Mesothelial cell of epicardium (in vitro differentiated cells): Measurements from ENCODE around the gene LDAH. TPM values are rescaled to one million over a fixed set of nuclear protein-coding genes. Genes with fewer than 3 reads are reported as not detected.

Experiments used
- DNase-seq, 2 experiments: peaks; one replicate each; pipeline ENCODE4 v3.0.0; 2021; ENCODE audit warnings: low spot score in 2 of 2; ENCODE audit not compliant: unreplicated experiment in 2 of 2
- H3K27ac Mint-ChIP-seq: 2 replicates; pipeline ENCODE4 v1.8.0; 2021; ENCODE audit warnings: mixed read lengths
- H3K27me3 Mint-ChIP-seq: 2 replicates; pipeline ENCODE4 v1.8.0; 2021; ENCODE audit warnings: low read depth, mixed read lengths
- H3K36me3 Mint-ChIP-seq: 2 replicates; pipeline ENCODE4 v1.8.0; 2021; ENCODE audit warnings: mixed read lengths
- H3K4me1 Mint-ChIP-seq: 2 replicates; pipeline ENCODE4 v1.8.0; 2021; ENCODE audit warnings: mixed read lengths
- H3K4me3 Mint-ChIP-seq: 2 replicates; pipeline ENCODE4 v1.8.0; 2021; ENCODE audit warnings: mild to moderate bottlenecking, moderate library complexity, mixed read lengths
- H3K9me3 Mint-ChIP-seq: 2 replicates; pipeline ENCODE4 v1.8.0; 2021; ENCODE audit warnings: mixed read lengths
- CTCF ChIP-seq: fragments of 200-600 bp; sonication (generic); IDR thresholded peaks from one replicate; pipeline ENCODE4 v1.5.0; 2021; ENCODE audit warnings: antibody characterized with exemption; ENCODE audit not compliant: unreplicated experiment
- total RNA-seq: library from RNA; stranded (reverse); gene quantifications from 3 replicates; pipeline ENCODE4 v1.2.1, GENCODE V29; 2021

LDAH gene
- total RNA-seq, 1 donor from 2014 or later = 28.9 TPM

- H3K4me3 Mint-ChIP-seq = no peak overlapping the region
- TF ChIP-seq CTCF = no peak
- no peak for DNase-seq
- peaks cover 4% of the 10 kb centered on the region for H3K9me3 Mint-ChIP-seq
- H3K27me3 Mint-ChIP-seq = peaks cover 55% of the 10 kb centered on the region
- no peak overlapping the region for H3K27ac Mint-ChIP-seq
- H3K36me3 Mint-ChIP-seq = no peaks in the 10 kb centered on the region
- no peaks in the 10 kb centered on the region for H3K4me1 Mint-ChIP-seq
Observed at GRCh38 chr2:20832606-20833005, 9.7 kb upstream of the LDAH start.

DNA sequence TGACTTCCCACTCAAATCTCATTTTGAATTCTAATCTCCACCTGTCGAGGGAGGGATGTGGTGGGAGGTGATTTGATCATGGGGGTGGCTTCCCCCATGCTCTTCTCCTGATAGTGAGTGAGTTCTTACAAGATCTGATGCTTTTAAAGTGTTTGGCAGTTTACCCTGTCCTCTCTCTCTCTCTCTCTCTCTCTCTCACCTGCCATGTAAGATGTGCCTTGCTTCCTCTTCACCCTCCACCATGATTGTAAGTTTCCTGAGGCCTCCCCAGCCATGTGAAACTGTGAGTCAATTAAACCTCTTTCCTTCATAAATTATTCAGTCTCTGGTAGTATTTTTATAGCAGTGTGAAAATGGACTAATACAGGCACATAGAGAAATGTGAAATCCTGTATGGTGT, 7.0 kb upstream of the LDAH start:
- Mint-ChIP-seq H3K27me3 (peaks cover 42% of the 10 kb centered on the region), H3K4me1 (no peaks in the 10 kb centered on the region), H3K36me3 (no peaks in the 10 kb centered on the region), H3K4me3 (no peak overlapping the region), H3K27ac (no peak overlapping the region), H3K9me3 (peaks cover 4% of the 10 kb centered on the region)
- TF ChIP-seq CTCF = no peak
- DNase-seq = no peak

DNA sequence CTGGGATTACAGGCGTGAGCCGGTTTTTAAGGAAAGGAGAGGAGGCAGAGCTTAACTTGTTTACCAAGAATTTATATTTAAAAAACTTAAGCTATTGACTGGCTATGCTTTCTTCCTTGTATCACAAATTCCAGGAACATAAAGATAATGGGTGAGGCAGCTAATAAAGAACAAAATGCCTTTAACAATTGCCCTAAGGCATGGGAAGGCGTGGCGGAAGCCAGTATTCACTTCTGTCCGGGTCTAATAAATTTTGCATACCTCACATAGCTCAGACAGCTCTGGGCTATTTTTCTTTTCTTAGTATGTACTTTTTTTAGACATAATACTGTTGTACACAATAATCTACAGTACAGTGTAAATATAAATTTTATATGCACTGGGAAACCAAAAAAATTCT, 1.0 kb upstream of the LDAH start:
- H3K4me1 Mint-ChIP-seq = peaks cover 13% of the 10 kb centered on the region
- H3K9me3 Mint-ChIP-seq = no peaks in the 10 kb centered on the region
- DNase-seq = no peak
- H3K36me3 Mint-ChIP-seq = peaks cover 2% of the 10 kb centered on the region
- no peak overlapping the region for H3K27ac Mint-ChIP-seq
- TF ChIP-seq CTCF = no peak
- peak overlapping the region; percentile 13 for H3K4me3 Mint-ChIP-seq
- peaks cover 8% of the 10 kb centered on the region for H3K27me3 Mint-ChIP-seq

DNA sequence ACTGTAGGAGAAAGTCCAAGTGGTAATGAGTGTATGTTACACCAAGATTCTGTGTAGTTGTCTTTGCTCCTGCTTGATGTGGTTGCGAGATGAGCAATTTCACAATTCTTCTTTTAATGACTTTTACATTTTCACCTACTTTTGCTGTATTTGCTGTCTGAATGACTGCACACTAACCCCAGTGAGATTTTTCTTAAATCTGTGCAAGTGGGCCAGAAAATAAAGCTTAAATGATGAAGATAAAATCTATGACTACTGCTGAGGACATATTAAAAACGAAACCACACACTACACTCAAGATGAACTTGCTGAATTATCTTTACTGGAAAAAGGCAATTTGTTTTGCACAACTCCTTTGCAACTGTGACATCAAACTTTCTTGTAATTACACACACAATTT, 4.1 kb downstream of the LDAH start:
- Mint-ChIP-seq H3K4me3 (no peak overlapping the region), H3K36me3 (peaks cover 12% of the 10 kb centered on the region), H3K27me3 (no peaks in the 10 kb centered on the region), H3K9me3 (peaks cover 17% of the 10 kb centered on the region), H3K27ac (no peak overlapping the region), H3K4me1 (peaks cover 8% of the 10 kb centered on the region)
- no peak for TF ChIP-seq CTCF
- DNase-seq = no peak

DNA sequence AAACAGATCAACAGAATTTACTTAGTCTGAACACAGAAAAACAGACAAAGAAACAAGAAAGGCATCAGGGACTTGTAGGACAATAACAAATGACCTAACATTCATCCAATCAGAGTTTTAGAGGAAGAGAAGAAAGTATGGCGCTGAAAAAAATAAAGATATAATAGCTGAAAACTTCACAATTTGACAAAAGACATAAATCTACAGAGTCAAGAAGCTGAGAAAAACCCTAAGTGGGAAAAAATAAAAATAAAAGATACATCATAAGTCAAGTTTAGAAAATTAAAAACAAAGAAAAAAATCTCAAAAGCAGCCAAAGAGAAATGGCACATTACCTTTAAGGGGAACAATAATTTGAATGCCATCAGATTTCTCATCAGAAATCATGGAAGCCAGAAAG, 7.7 kb downstream of the LDAH start:
- Mint-ChIP-seq H3K4me3 (no peak overlapping the region), H3K27ac (no peak overlapping the region), H3K27me3 (no peaks in the 10 kb centered on the region), H3K9me3 (peaks cover 17% of the 10 kb centered on the region), H3K36me3 (peaks cover 14% of the 10 kb centered on the region), H3K4me1 (no peaks in the 10 kb centered on the region)
- no peak for TF ChIP-seq CTCF
- DNase-seq = no peak

DNA sequence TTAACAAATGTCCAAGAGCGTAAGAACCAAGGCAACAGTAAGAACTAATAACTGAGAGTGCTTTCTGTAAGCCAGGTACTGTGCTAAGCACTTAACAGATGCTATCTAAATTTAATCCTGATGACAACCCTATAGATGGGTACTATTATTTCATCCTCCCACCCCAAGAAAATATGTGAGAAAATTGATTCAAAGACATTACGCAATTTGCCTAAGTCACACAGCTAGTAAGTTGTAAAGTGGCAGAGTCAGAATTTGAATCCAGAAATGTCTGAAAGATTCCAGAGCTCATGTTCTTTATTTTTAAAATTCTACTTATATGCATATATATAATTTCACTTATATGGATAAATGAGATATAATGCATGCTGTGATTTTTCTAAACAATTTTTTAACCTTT, 10.1 kb downstream of the LDAH start:
- no peak for DNase-seq
- H3K9me3 Mint-ChIP-seq = peaks cover 17% of the 10 kb centered on the region
- TF ChIP-seq CTCF = no peak
- H3K4me1 Mint-ChIP-seq = no peaks in the 10 kb centered on the region
- peaks cover 15% of the 10 kb centered on the region for H3K36me3 Mint-ChIP-seq
- no peak overlapping the region for H3K27ac Mint-ChIP-seq
- no peak overlapping the region for H3K4me3 Mint-ChIP-seq
- no peaks in the 10 kb centered on the region for H3K27me3 Mint-ChIP-seq
